A549 (cell line): ENCODE results near the gene PRL. TPM values are rescaled to one million over a fixed set of nuclear protein-coding genes. Genes with fewer than 3 reads are reported as not detected.

Experiments used
- ATAC-seq, 2 experiments: fragments of 200-7000 bp in 1 of 2; fragments of >200 bp in 1 of 2; cut with Nextera tagmentation in 1 of 2; cut with Tn5 transposase in 1 of 2; 3 replicates each; pipeline versions ENCODE4 v1.8.0 to v1.9.1; 2018 to 2020; ENCODE audit warnings: mild to moderate bottlenecking in 1 of 2, moderate library complexity in 1 of 2
- CTCF ChIA-PET: fragments of 300-600 bp; sonication (Branson Sonifier 250); formaldehyde crosslinking; extraction: SDS; loops from one replicate; lab custom pipeline; 2021; ENCODE audit warnings: antibody characterized with exemption, inconsistent platforms; lab: Yijun Ruan, JAX
- POLR2A ChIA-PET: fragments of 350-600 bp; formaldehyde crosslinking; extraction: SDS; loops from one replicate; lab custom pipeline; 2021; ENCODE audit warnings: antibody characterized with exemption, inconsistent platforms; lab: Yijun Ruan, JAX
- DNase-seq, 2 experiments: peaks; one replicate each; pipeline versions ENCODE4 v3.0.0 to v3.0.0-alpha.2; 2011 to 2016; ENCODE audit warnings: low read depth in 1 of 2, low spot score in 1 of 2
- FAIRE-seq: peaks from 2 replicates; lab custom pipeline; 2011; peaks lifted over from hg19 to GRCh38; lab: Jason Lieb, UNC
- H3K27ac ChIP-seq, 2 experiments: fragments of >200 bp; sonication (Bioruptor Twin); formaldehyde crosslinking; 3 replicates each; pipeline ENCODE4 v1.5.1; 2016 to 2017
- H3K4me1 ChIP-seq: fragments of >200 bp; sonication (Bioruptor Twin); formaldehyde crosslinking; 3 replicates; pipeline ENCODE4 v1.6.1; 2016
- H3K4me2 ChIP-seq: fragments of >200 bp; sonication (Bioruptor Twin); formaldehyde crosslinking; 3 replicates; pipeline ENCODE4 v1.6.1; 2016
- H3K4me3 ChIP-seq: fragments of >200 bp; sonication (Bioruptor Twin); formaldehyde crosslinking; 3 replicates; pipeline ENCODE4 v1.5.1; 2016
- H3K9me3 ChIP-seq: fragments of >200 bp; sonication (Bioruptor Twin); formaldehyde crosslinking; 3 replicates; pipeline ENCODE4 v1.6.1; 2016
- CBX2 ChIP-seq: fragments of 200-600 bp; sonication (generic); IDR thresholded peaks from 2 replicates; pipeline ENCODE4 v1.6.1; 2016; ENCODE audit warnings: low read depth, mild to moderate bottlenecking, borderline replicate concordance
- CBX8 ChIP-seq: fragments of 200-600 bp; sonication (generic); IDR thresholded peaks from 2 replicates; pipeline ENCODE4 v1.6.1; 2016
- EHF ChIP-seq: fragments of 250-450 bp; sonication (Bioruptor Pico); IDR thresholded peaks from 2 replicates; pipeline ENCODE4 v1.5.0; 2020; ENCODE audit warnings: mild to moderate bottlenecking
- ELK1 ChIP-seq: fragments of 150-350 bp; IDR thresholded peaks from 2 replicates; pipeline ENCODE4 v1.6.1; 2014; ENCODE audit warnings: low read depth, mild to moderate bottlenecking, low read length
- EP300 ChIP-seq, 2 experiments: fragments of >200 bp; sonication (Bioruptor Twin); formaldehyde crosslinking; IDR thresholded peaks; 2 replicates in 1 of 2; 3 replicates in 1 of 2; pipeline ENCODE4 v1.6.1; 2016 to 2017
- ESRRA ChIP-seq: fragments of 150-350 bp; IDR thresholded peaks from 2 replicates; pipeline ENCODE4 v1.6.1; 2014; ENCODE audit warnings: mild to moderate bottlenecking, low read length, borderline replicate concordance
- FOSB ChIP-seq: fragments of 250-450 bp; sonication (Bioruptor Pico); IDR thresholded peaks from 2 replicates; pipeline ENCODE4 v1.5.0; 2020; ENCODE audit warnings: mild to moderate bottlenecking, moderate library complexity
- FOSL2 ChIP-seq, 2 experiments: fragments of 450-650 bp in 1 of 2; fragments of >200 bp in 1 of 2; sonication (Bioruptor Twin) in 1 of 2; formaldehyde crosslinking; IDR thresholded peaks; 2 replicates each; pipeline versions ENCODE4 v1.5.0 to v1.6.1; 2016 to 2020; ENCODE audit warnings: mild to moderate bottlenecking in 1 of 2, moderate library complexity in 1 of 2
- HEYL ChIP-seq: fragments of 250-450 bp; sonication (Bioruptor Pico); IDR thresholded peaks from 2 replicates; pipeline ENCODE4 v1.8.0; 2021; ENCODE audit warnings: mild to moderate bottlenecking, moderate library complexity
- HMGXB4 ChIP-seq: fragments of 250-450 bp; sonication (Bioruptor Pico); IDR thresholded peaks from 2 replicates; pipeline ENCODE4 v1.5.0; 2021; ENCODE audit warnings: mild to moderate bottlenecking, moderate library complexity, borderline replicate concordance
- JUN ChIP-seq, 2 experiments: fragments of >200 bp; sonication (Bioruptor Twin); formaldehyde crosslinking; IDR thresholded peaks; 2 replicates in 1 of 2; 3 replicates in 1 of 2; pipeline ENCODE4 v1.6.1; 2016 to 2017
- KDM1A ChIP-seq: fragments of 200-600 bp; sonication (generic); IDR thresholded peaks from 2 replicates; pipeline ENCODE4 v1.6.1; 2016; ENCODE audit warnings: low read depth, mild to moderate bottlenecking
- MAFK ChIP-seq: fragments of 450-650 bp; IDR thresholded peaks from 2 replicates; pipeline ENCODE4 v1.6.1; 2014; ENCODE audit not compliant: partially characterized antibody
- MAX ChIP-seq: IDR thresholded peaks from 2 replicates; pipeline ENCODE4 v1.6.1; 2012
- NFE2L2 ChIP-seq: fragments of 150-350 bp; conservative IDR thresholded peaks from 2 replicates; pipeline ENCODE4 v1.6.1; 2014; ENCODE audit warnings: low read length
- NPAS2 ChIP-seq: fragments of 250-450 bp; sonication (Bioruptor Pico); IDR thresholded peaks from 2 replicates; pipeline ENCODE4 v1.8.0; 2022; ENCODE audit warnings: mild to moderate bottlenecking, moderate library complexity, borderline replicate concordance
- NR3C1 ChIP-seq: fragments of >200 bp; sonication (Bioruptor Twin); formaldehyde crosslinking; IDR thresholded peaks from 3 replicates; pipeline ENCODE4 v1.6.1; 2017
- PBX3 ChIP-seq: IDR thresholded peaks from 2 replicates; pipeline ENCODE4 v1.6.1; 2012
- POLR2AphosphoS2 ChIP-seq: conservative IDR thresholded peaks from 2 replicates; pipeline ENCODE4 v1.6.1; 2012; ENCODE audit warnings: low read length, improper control_type of control experiment, inconsistent platforms
- RARB ChIP-seq: fragments of 250-450 bp; sonication (Bioruptor Pico); IDR thresholded peaks from 2 replicates; pipeline ENCODE4 v1.8.0; 2021; ENCODE audit warnings: mild to moderate bottlenecking, moderate library complexity
- RCOR1 ChIP-seq: fragments of 150-350 bp; IDR thresholded peaks from 2 replicates; pipeline ENCODE4 v1.6.1; 2014; ENCODE audit warnings: antibody characterized with exemption, low read length, low read depth
- SMC3 ChIP-seq: fragments of >200 bp; sonication (Bioruptor Twin); formaldehyde crosslinking; IDR thresholded peaks from 3 replicates; pipeline ENCODE4 v1.6.1; 2018; ENCODE audit warnings: inconsistent platforms
- SREBF2 ChIP-seq: fragments of 450-650 bp; IDR thresholded peaks from 2 replicates; pipeline ENCODE4 v1.6.1; 2014; ENCODE audit warnings: mild to moderate bottlenecking, moderate library complexity
- ZFP36 ChIP-seq: fragments of 450-650 bp; IDR thresholded peaks from 2 replicates; pipeline ENCODE4 v1.6.1; 2014; ENCODE audit warnings: borderline replicate concordance; ENCODE audit not compliant: partially characterized antibody
- ZNF302 ChIP-seq: fragments of 250-450 bp; sonication (Bioruptor Pico); IDR thresholded peaks from 2 replicates; pipeline ENCODE4 v1.9.0; 2021; ENCODE audit warnings: inconsistent platforms, mild to moderate bottlenecking, moderate library complexity
- ZSCAN20 ChIP-seq: fragments of 250-450 bp; sonication (Bioruptor Pico); IDR thresholded peaks from 2 replicates; pipeline ENCODE4 v1.8.0; 2022; ENCODE audit warnings: mild to moderate bottlenecking, moderate library complexity
- WGBS: methylation state at CpG from one replicate; pipeline ENCODE4 v1.1.6; 2017; ENCODE audit errors: missing lambda C conversion rate; 5-methylcytosine and 5-hydroxymethylcytosine counted together
- polyA plus RNA-seq, 4 experiments: library from polyadenylated mRNA; depleted of rRNA in 3 of 4; stranded (reverse); fragments of >200 nt; fragmentation: RNase III in 1 of 4; extraction: RNeasy Plus Mini Kit Qiagen cat#74134 plus additional on column Dnase treatment in 1 of 4; gene quantifications; 2 replicates in 3 of 4; 3 replicates in 1 of 4; pipeline ENCODE4 v1.2.3, GENCODE V29; 2011 to 2017

PRL gene
- polyA plus RNA-seq, 2 of the 4 experiments (the other 2 are of a cell fraction): not detected

GRCh38 chr6:22284666-22285065 lies 12.2 kb downstream of the PRL start:
- CTCF ChIA-PET: no interaction called here
- H3K4me3 ChIP-seq: no peak overlapping the region
- WGBS: 65% methylated on average over 2 of the region's 2 CpGs
- H3K4me1 ChIP-seq: no peaks in the 10 kb centered on the region
- DNase-seq (no peak), ATAC-seq (no peak), FAIRE-seq (no peak)
- H3K9me3 ChIP-seq: no peaks in the 10 kb centered on the region
- no peak overlapping the region for H3K4me2 ChIP-seq
- POLR2A ChIA-PET: no interaction called here
- no peak overlapping the region for H3K27ac ChIP-seq
- TF ChIP-seq ZFP36 (no peak), FOSL2 (IDR thresholded peaks at IDR 0.05) (no peak), FOSL2 (CRISPR knock-in tag; IDR thresholded peaks at IDR 0.05) (no peak), JUN (IDR thresholded peaks at IDR 0.05) (no peak), RARB (CRISPR knock-in tag) (no peak), KDM1A (no peak), EP300 (IDR thresholded peaks at IDR 0.05) (no peak)
- TF ChIP-seq, all 56 proteins: peak for 0

- Histone ChIP-seq H3K4me2 (no peak overlapping the region), H3K4me3 (no peak overlapping the region), H3K4me1 (no peaks in the 10 kb centered on the region), H3K9me3 (no peaks in the 10 kb centered on the region), H3K27ac (no peak overlapping the region)
- ChIA-PET POLR2A (no interaction called here), CTCF (no interaction called here)
- TF ChIP-seq HMGXB4 (CRISPR knock-in tag) (no peak), PBX3 (no peak), MAX (no peak), EHF (CRISPR knock-in tag) (no peak), ZSCAN20 (CRISPR knock-in tag) (no peak), MAFK (no peak), NFE2L2 (no peak), FOSB (no peak), ZNF302 (CRISPR knock-in tag) (no peak), ESRRA (no peak), POLR2AphosphoS2 (no peak), CBX8 (no peak), FOSL2 (IDR thresholded peaks at IDR 0.05) (no peak), FOSL2 (CRISPR knock-in tag; IDR thresholded peaks at IDR 0.05) (no peak), HEYL (CRISPR knock-in tag) (no peak)
- FAIRE-seq: no peak
- WGBS: 79% methylated on average over 9 of the region's 9 CpGs
- no peak for ATAC-seq
- no peak for DNase-seq
Measured at GRCh38 chr6:22281341-22282085, 15.3 kb downstream of the PRL start.

- no peak for FAIRE-seq
- H3K27ac ChIP-seq: no peak overlapping the region
- no peak for DNase-seq
- POLR2A ChIA-PET: no interaction called here
- no peak overlapping the region for H3K4me2 ChIP-seq
- TF ChIP-seq MAX: no peak
- TF ChIP-seq ESRRA: no peak
- no peak for TF ChIP-seq NR3C1
- no peak for TF ChIP-seq POLR2AphosphoS2
- TF ChIP-seq ELK1: no peak
- no peak for TF ChIP-seq NPAS2 (CRISPR knock-in tag)
- no peak for TF ChIP-seq RCOR1
- TF ChIP-seq SREBF2: no peak
- TF ChIP-seq CBX2: no peak
- no peak for TF ChIP-seq SMC3
- no peak for TF ChIP-seq HMGXB4 (CRISPR knock-in tag)
- no peak for TF ChIP-seq RARB (CRISPR knock-in tag)
- H3K9me3 ChIP-seq: no peaks in the 10 kb centered on the region
- H3K4me1 ChIP-seq: no peaks in the 10 kb centered on the region
- WGBS: 48% methylated on average over 2 of the region's 2 CpGs
- CTCF ChIA-PET: no interaction called here
- no peak overlapping the region for H3K4me3 ChIP-seq
- ATAC-seq: no peak
Measured at GRCh38 chr6:22279427-22279826, 17.4 kb downstream of the PRL start.
